Nephron progenitor cell (in vitro differentiated cells): ENCODE results near the gene ACOT11.
"Not testable (repeated sequence)": the region's sequence is repeated elsewhere in the genome, so short reads cannot be mapped to it uniquely, and the experiment has no call there.

Source experiments
- DNase-seq: peaks from one replicate; pipeline ENCODE4 v3.0.0; 2021
- H3K27ac Mint-ChIP-seq: 2 replicates; pipeline ENCODE4 v1.8.0; 2021; ENCODE audit warnings: mild to moderate bottlenecking, moderate library complexity, mixed read lengths
- H3K27me3 Mint-ChIP-seq: 2 replicates; pipeline ENCODE4 v1.8.0; 2021; ENCODE audit warnings: mild to moderate bottlenecking, low read depth, mixed read lengths; ENCODE audit not compliant: poor library complexity
- H3K36me3 Mint-ChIP-seq: 2 replicates; pipeline ENCODE4 v1.8.0; 2021; ENCODE audit warnings: low read depth, mixed read lengths
- H3K4me1 Mint-ChIP-seq: 2 replicates; pipeline ENCODE4 v1.8.0; 2021; ENCODE audit warnings: mixed read lengths
- H3K4me3 Mint-ChIP-seq: 2 replicates; pipeline ENCODE4 v1.8.0; 2021; ENCODE audit warnings: mild to moderate bottlenecking, moderate library complexity, mixed read lengths
- H3K9me3 Mint-ChIP-seq: 2 replicates; pipeline ENCODE4 v1.8.0; 2021; ENCODE audit warnings: mild to moderate bottlenecking, moderate library complexity, mixed read lengths
- TF ChIP-seq, protein P1 (sequence below): fragments of 200-600 bp; sonication (generic); IDR thresholded peaks from 2 replicates; pipeline ENCODE4 v1.5.0; 2021; ENCODE audit warnings: antibody characterized with exemption

The ACOT11 gene

GRCh38 chr1:54501849-54502248, 46.2 kb upstream of the ACOT11 start:
- TF ChIP-seq, protein P1, sequence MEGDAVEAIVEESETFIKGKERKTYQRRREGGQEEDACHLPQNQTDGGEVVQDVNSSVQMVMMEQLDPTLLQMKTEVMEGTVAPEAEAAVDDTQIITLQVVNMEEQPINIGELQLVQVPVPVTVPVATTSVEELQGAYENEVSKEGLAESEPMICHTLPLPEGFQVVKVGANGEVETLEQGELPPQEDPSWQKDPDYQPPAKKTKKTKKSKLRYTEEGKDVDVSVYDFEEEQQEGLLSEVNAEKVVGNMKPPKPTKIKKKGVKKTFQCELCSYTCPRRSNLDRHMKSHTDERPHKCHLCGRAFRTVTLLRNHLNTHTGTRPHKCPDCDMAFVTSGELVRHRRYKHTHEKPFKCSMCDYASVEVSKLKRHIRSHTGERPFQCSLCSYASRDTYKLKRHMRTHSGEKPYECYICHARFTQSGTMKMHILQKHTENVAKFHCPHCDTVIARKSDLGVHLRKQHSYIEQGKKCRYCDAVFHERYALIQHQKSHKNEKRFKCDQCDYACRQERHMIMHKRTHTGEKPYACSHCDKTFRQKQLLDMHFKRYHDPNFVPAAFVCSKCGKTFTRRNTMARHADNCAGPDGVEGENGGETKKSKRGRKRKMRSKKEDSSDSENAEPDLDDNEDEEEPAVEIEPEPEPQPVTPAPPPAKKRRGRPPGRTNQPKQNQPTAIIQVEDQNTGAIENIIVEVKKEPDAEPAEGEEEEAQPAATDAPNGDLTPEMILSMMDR: no peak
- Mint-ChIP-seq H3K9me3 (peaks cover 16% of the 10 kb centered on the region), H3K27ac (no peak overlapping the region), H3K27me3 (peaks cover 34% of the 10 kb centered on the region), H3K4me3 (no peak overlapping the region), H3K4me1 (peaks cover 30% of the 10 kb centered on the region), H3K36me3 (peaks cover 5% of the 10 kb centered on the region)
- DNase-seq: no peak

- Mint-ChIP-seq H3K27ac (no peak overlapping the region), H3K36me3 (peaks cover under 1% of the 10 kb centered on the region), H3K9me3 (peaks cover 11% of the 10 kb centered on the region), H3K27me3 (peaks cover 34% of the 10 kb centered on the region), H3K4me3 (no peak overlapping the region), H3K4me1 (peaks cover 34% of the 10 kb centered on the region)
- no peak for DNase-seq
- TF ChIP-seq, protein P1: no peak
Measured at GRCh38 chr1:54502342-54502741, 45.7 kb upstream of the ACOT11 start.

DNA sequence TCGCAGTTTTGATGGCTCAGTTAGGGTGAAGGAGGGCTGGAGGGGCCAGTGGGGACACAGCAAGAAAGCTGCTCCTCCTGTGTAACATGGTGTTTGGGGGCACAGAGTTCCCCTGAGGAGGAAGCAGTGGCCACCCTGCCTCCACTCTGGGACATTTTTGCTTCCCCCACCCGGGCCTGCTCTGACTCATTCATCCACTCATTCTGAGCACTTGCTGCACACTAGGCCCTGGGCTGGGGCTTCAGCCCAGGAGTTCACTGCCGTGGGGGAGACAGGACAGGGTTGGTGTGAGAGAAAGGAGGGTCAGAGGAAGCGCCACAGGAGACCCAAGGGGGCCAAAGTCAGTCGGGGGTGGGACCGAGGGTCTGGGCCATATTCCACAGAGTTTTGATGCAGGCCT, 41.4 kb upstream of the ACOT11 start:
- DNase-seq: no peak
- H3K9me3 Mint-ChIP-seq: peaks cover 4% of the 10 kb centered on the region
- peaks cover 24% of the 10 kb centered on the region for H3K4me1 Mint-ChIP-seq
- no peaks in the 10 kb centered on the region for H3K36me3 Mint-ChIP-seq
- H3K27me3 Mint-ChIP-seq: peaks cover 25% of the 10 kb centered on the region
- no peak overlapping the region for H3K4me3 Mint-ChIP-seq
- no peak overlapping the region for H3K27ac Mint-ChIP-seq
- TF ChIP-seq, protein P1: no peak

DNA sequence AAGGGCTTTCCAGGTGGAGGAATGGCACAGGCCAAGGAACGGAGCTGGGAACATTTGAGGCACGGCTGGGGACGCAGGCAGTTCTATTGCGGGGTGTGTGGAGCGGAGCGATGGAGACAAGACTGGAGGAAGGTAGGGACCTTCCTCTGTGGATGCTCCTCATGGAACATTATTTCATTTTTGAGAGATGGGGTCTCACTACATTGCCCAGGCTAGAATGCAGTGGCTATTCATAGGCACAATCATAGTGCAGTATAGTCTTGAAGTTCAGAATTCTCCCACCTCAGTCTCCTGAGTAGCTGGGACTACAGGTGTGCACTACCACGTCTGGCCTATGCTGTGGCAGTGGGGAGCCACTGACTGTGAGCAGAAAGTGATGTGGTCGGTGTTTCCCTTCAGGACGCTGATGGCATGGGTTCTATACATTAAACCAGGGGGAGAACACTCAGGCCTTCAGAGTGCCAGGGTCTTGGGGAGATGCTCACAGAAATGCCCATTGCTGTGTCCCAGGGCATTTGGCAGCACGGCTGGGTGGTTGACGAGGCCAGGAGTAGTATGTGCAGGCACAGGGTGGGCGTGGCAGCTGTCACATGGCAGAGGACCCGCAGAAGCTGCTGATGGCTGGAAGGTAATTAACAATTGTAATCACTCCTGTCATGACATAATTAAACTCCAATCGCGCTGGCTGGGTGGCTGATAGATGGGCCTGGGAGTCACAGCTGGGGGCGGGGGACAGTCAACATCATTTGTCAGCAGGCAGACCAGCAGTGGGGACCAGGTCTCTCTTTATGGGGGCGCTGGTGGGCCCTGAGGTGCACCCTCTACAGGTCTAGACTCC, 40.8 kb upstream of the ACOT11 start:
- peaks cover 24% of the 10 kb centered on the region for H3K4me1 Mint-ChIP-seq
- no peak overlapping the region for H3K27ac Mint-ChIP-seq
- H3K4me3 Mint-ChIP-seq: no peak overlapping the region
- no peaks in the 10 kb centered on the region for H3K36me3 Mint-ChIP-seq
- TF ChIP-seq, protein P1: no peak
- DNase-seq: no peak
- peaks cover 21% of the 10 kb centered on the region for H3K27me3 Mint-ChIP-seq
- H3K9me3 Mint-ChIP-seq: peaks cover 6% of the 10 kb centered on the region

DNA sequence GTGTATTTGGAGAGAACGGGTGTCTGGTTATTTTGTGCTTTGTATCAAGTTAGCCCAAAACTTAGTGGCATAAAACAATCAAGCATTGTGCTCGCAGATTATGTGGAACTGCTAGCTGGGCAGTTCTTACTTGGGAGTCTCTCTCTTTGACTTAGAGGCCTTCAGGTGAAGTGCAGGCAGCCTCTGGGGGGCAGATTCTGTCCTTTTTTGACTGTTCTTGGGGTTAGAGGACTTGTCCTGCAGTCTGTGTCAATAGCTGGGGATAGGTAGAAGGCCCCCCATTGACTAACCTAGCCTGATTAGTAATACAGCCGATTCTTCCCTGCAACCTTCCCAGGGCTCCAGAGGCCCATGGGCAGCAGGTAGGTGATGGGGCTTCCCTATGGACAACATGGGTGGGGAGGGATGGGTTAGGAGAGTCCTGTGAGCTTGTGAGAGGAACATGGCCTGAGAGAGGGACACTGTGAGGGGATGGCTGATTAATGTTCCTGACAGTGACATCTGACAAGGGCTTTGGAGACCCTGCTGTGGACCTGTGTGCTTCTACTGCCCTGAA, 37.2 kb upstream of the ACOT11 start:
- Mint-ChIP-seq H3K9me3 (peaks cover 11% of the 10 kb centered on the region), H3K4me1 (peaks cover 19% of the 10 kb centered on the region), H3K27me3 (peaks cover 7% of the 10 kb centered on the region), H3K4me3 (no peak overlapping the region), H3K36me3 (no peaks in the 10 kb centered on the region), H3K27ac (peak overlapping the region; percentile 71)
- TF ChIP-seq, protein P1: no peak
- DNase-seq: no peak

- H3K4me3 Mint-ChIP-seq, H3K36me3 Mint-ChIP-seq, H3K27ac Mint-ChIP-seq, DNase-seq: not testable (repeated sequence)
- Mint-ChIP-seq H3K9me3 (peaks cover 11% of the 10 kb centered on the region), H3K4me1 (peaks cover 23% of the 10 kb centered on the region), H3K27me3 (peaks cover 13% of the 10 kb centered on the region)
Measured at GRCh38 chr1:54513921-54514580, 34.0 kb upstream of the ACOT11 start.
